Measurements from ENCODE around the gene CHAD. TPM values are rescaled to one million over a fixed set of nuclear protein-coding genes. Genes with fewer than 3 reads are reported as not detected.

Gene CHAD
- polyA plus RNA-seq, 1 donor (not counting 4 experiments of a cell fraction or from before 2014, with no cell fraction given) = not detected

DNA sequence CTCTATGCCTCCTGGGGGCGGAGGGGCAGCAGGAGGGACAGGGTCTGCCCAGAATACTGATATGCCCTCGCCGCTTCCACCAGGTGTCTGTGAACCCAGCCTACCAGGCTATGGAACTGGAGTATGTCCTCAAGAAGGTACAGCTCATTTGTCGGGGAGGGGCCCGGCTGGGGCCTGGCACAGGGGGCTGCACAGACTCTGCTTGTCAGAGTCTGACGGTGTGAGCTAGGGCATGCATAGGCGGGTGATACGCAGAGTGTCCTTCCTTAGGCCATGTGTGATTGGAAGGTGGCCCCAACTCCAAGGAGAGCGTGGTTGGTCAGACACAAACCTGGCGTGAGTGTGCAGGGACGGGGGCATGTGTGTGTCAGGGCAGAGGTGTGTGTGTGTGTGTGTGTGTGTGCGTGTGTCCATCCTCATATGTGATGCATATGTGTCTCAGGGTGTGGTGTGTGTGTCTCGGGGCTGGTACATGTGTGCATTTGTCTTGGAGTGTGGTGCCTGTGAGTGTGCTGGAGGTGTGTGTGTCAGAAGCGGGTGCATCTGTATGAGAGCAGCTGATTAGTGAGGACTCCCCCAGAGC, 7.0 kb downstream of the CHAD start:
- Histone ChIP-seq H3K4me2 (ENCODE audit: control insufficient read depth, extremely low read depth, insufficient read depth, low read depth, low read length) (no peak overlapping the region), H4K20me1 (ENCODE audit: control insufficient read depth, extremely low read depth, insufficient read depth, low read length) (peaks cover 3% of the 10 kb centered on the region), H3K27me3 (ENCODE audit: control insufficient read depth, extremely low read depth, insufficient read depth, low read length) (no peaks in the 10 kb centered on the region), H3K27ac (ENCODE audit: control insufficient read depth, insufficient read depth, low read length) (no peak overlapping the region), H3K9ac (ENCODE audit: control insufficient read depth, extremely low read depth, insufficient read depth, low read length) (no peak overlapping the region), H3K9me3 (ENCODE audit: control insufficient read depth, low read depth, low read length) (no peaks in the 10 kb centered on the region), H3K4me1 (ENCODE audit: control insufficient read depth, extremely low read depth, insufficient read depth, low read length) (peaks cover 14% of the 10 kb centered on the region), H2AFZ (ENCODE audit: control insufficient read depth, low read length) (no peak overlapping the region), H3K79me2 (ENCODE audit: control insufficient read depth, insufficient read depth, low read length) (no peaks in the 10 kb centered on the region), H3K4me3 (ENCODE audit: control insufficient read depth in 2 of 3, extremely low read depth in 1 of 3, insufficient read depth in 2 of 3, low read depth in 1 of 3, low read length in 3 of 3) (no peak overlapping the region), H3K9me1 (ENCODE audit: control insufficient read depth, extremely low read depth, insufficient read depth, low read length) (no peaks in the 10 kb centered on the region), H3K36me3 (ENCODE audit: control insufficient read depth in 2 of 2, extremely low read depth in 1 of 2, insufficient read depth in 2 of 2, low read length in 2 of 2) (peaks cover 4 to 22% of the 10 kb centered on the region in 2 experiments)
- no peak for FAIRE-seq
- dilution Hi-C loops (cut with MboI; ENCODE audit: extremely low pct_ligation_motif_present, low sequenced_read_pairs) = no loop called here
- TF ChIP-seq EZH2 (IDR thresholded peaks at IDR 0.05; ENCODE audit: low read length) = no peak
- TF ChIP-seq, protein P1, sequence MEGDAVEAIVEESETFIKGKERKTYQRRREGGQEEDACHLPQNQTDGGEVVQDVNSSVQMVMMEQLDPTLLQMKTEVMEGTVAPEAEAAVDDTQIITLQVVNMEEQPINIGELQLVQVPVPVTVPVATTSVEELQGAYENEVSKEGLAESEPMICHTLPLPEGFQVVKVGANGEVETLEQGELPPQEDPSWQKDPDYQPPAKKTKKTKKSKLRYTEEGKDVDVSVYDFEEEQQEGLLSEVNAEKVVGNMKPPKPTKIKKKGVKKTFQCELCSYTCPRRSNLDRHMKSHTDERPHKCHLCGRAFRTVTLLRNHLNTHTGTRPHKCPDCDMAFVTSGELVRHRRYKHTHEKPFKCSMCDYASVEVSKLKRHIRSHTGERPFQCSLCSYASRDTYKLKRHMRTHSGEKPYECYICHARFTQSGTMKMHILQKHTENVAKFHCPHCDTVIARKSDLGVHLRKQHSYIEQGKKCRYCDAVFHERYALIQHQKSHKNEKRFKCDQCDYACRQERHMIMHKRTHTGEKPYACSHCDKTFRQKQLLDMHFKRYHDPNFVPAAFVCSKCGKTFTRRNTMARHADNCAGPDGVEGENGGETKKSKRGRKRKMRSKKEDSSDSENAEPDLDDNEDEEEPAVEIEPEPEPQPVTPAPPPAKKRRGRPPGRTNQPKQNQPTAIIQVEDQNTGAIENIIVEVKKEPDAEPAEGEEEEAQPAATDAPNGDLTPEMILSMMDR (optimal IDR thresholded peaks at IDR 0.05 in 1 of 3, IDR thresholded peaks at IDR 0.05 in 1 of 3, conservative IDR thresholded peaks at IDR 0.05 in 1 of 3; ENCODE audit: extremely low read depth in 1 of 3, insufficient read depth in 2 of 3, low read length in 3 of 3) = no peak
- DNase-seq (ENCODE audit: low read depth, low spot score) = no peak

GRCh38 chr17:50460831-50461526, 7.7 kb downstream of the CHAD start:
- Histone ChIP-seq H3K4me1 (ENCODE audit: control insufficient read depth, extremely low read depth, insufficient read depth, low read length) (peaks cover 10% of the 10 kb centered on the region), H3K27me3 (ENCODE audit: control insufficient read depth, extremely low read depth, insufficient read depth, low read length) (no peaks in the 10 kb centered on the region), H3K9ac (ENCODE audit: control insufficient read depth, extremely low read depth, insufficient read depth, low read length) (no peak overlapping the region), H3K27ac (ENCODE audit: control insufficient read depth, insufficient read depth, low read length) (no peak overlapping the region), H3K9me3 (ENCODE audit: control insufficient read depth, low read depth, low read length) (no peaks in the 10 kb centered on the region), H3K9me1 (ENCODE audit: control insufficient read depth, extremely low read depth, insufficient read depth, low read length) (no peaks in the 10 kb centered on the region), H3K4me2 (ENCODE audit: control insufficient read depth, extremely low read depth, insufficient read depth, low read depth, low read length) (no peak overlapping the region), H3K79me2 (ENCODE audit: control insufficient read depth, insufficient read depth, low read length) (no peaks in the 10 kb centered on the region), H4K20me1 (ENCODE audit: control insufficient read depth, extremely low read depth, insufficient read depth, low read length) (peaks cover 3% of the 10 kb centered on the region), H2AFZ (ENCODE audit: control insufficient read depth, low read length) (no peak overlapping the region), H3K4me3 (ENCODE audit: control insufficient read depth in 2 of 3, extremely low read depth in 1 of 3, insufficient read depth in 2 of 3, low read depth in 1 of 3, low read length in 3 of 3) (no peak overlapping the region), H3K36me3 (ENCODE audit: control insufficient read depth in 2 of 2, extremely low read depth in 1 of 2, insufficient read depth in 2 of 2, low read length in 2 of 2) (peaks cover 4 to 24% of the 10 kb centered on the region in 2 experiments)
- DNase-seq (ENCODE audit: low read depth, low spot score) (no peak), FAIRE-seq (no peak)
- dilution Hi-C loops (cut with MboI; ENCODE audit: extremely low pct_ligation_motif_present, low sequenced_read_pairs) = no loop called here
- TF ChIP-seq EZH2 (IDR thresholded peaks at IDR 0.05; ENCODE audit: low read length) = no peak
- TF ChIP-seq, protein P1 (optimal IDR thresholded peaks at IDR 0.05 in 1 of 3, IDR thresholded peaks at IDR 0.05 in 1 of 3, conservative IDR thresholded peaks at IDR 0.05 in 1 of 3; ENCODE audit: extremely low read depth in 1 of 3, insufficient read depth in 2 of 3, low read length in 3 of 3) = no peak

All from keratinocyte (primary cell).